Epithelial cell of prostate (primary cell): ENCODE measurements around the gene ATP11A.
"Not testable (repeated sequence)": the region's sequence is repeated elsewhere in the genome, so short reads cannot be mapped to it uniquely, and the experiment has no call there.

ENCODE experiments used
- DNase-seq: peaks from one replicate; pipeline ENCODE4 v3.0.0-alpha.2; 2011; ENCODE audit warnings: low read depth, low spot score
- H3K27ac ChIP-seq: fragments of 450-650 bp; 2 replicates; pipeline ENCODE4 v1.5.1; 2017; ENCODE audit warnings: mild to moderate bottlenecking

The ATP11A gene

DNA sequence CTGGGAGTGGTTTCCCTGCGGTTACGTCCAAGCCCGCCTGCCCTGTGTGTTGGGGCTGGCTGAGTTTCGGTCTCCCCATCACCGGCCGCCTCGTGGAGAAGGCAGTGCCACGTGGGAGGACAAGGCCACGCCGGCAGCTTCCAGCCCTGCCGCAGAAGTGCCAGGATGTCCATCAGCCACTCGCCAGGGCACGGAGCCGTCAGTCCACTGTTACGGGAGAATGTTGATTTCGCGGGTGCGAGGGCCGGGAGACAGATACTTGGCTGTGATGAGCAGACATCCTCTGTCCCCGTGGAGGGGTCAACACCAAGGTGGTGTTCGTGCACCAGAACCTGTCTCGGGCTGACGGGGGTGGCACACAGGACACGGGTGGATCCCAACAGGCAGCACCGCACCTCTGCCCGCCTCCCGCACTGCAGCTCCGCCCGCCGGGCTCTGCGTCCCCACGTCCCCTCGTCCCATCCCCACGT is 192.8 kb downstream of the ATP11A start:
- no peak for DNase-seq

DNA sequence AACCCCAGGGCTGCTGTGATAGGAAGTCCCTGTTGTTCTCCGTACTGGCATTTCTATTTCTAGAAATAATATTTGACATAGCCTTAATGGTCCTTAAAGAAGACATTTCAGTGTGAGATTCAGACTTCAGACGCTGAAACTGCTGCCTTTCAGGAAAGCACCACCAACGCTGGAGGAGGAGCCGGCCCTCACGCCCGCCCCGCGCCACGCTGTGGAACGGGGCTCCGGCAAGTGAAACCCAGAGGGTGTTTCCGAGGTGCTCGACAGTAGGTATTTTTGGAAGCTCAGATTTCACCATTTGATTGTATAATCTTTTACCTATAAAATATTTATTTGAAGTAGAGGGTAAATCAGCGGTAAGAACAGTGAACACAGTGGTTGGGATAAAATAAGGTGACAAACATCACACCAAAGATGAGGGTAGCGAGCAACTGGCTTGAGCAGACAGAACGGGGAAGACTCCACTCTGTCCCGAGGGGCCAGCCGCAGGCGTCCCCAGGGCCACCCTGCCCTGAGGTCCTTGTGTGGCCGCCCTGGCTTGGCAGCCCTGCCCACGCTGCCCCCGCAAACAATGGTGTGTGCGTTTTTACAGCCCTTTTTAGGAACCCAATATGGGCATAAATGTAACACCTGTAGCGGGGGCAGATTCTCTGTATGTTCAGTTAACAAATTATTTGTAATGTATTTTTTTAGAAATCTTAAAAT is 193.6 kb downstream of the ATP11A start:
- DNase-seq: no peak
- no peak overlapping the region for H3K27ac ChIP-seq

More for the DNA sequence above, 192.8 kb downstream of the ATP11A start:
- H3K27ac ChIP-seq: no peak overlapping the region

DNA sequence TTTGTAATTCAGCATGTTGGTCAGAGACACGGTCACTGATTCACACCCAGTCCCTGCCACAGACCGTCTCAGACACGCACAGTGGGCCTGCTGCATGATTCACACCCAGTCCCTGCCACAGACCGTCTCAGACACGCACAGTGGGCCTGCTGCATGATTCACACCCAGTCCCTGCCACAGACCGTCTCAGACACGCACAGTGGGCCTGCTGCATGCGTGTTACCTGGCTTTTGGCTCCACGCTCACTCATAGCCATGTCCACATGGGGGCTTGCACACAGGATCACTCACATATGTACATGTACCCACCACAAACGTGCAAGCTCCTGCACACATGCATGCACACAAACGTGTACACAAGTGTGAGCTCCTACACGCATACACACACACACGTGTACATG is 194.9 kb downstream of the ATP11A start:
- H3K27ac ChIP-seq, DNase-seq: not testable (repeated sequence)

DNA sequence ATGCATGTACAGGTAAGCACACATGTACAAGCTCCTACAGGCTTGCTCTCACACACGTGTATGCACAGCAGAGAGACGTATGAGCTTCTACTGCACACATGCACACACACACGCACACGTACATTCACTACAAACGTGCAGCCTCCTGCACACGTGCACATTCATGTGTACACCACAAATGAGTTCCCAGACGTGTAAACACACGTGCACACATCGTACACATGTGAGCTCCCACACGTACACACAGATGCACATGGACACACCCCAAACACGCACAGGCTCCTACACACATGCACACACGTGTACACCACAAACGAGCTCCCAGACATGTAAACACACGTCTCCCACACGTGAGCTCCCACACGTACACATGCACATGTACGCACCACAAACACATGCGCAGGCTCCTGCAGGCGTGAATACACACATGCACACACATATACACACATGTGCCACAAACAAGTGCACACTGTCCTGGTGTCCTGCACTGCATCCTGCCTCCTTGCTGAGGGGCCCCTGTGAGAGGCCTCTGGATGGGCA is 195.5 kb downstream of the ATP11A start:
- no peak overlapping the region for H3K27ac ChIP-seq
- DNase-seq: no peak

DNA sequence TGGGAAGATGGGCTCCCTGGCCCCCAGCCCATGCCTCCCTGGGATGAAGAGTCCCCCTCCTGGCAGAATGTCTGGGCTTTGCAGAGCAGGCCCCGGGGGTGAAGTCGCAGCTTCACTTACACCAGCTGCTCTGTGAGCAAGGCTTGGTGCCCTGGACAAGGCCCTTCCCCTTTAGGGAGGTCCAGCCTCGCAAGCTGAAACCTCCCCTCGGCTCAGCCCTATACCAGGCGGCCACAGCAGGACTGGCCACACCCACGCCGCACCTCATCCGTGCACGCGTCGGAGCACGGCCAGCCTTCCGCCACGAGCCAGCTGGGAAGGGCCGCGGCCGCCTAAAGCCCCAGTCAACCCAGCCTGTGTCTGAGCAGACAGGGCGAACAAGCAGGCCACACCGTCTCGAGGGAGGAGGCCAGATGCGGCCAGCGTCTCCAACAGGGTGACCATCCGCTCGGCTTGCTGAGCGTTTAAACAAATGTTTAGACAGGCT is 196.0 kb downstream of the ATP11A start:
- H3K27ac ChIP-seq: no peak overlapping the region
- peak; percentile 58 for DNase-seq

DNA sequence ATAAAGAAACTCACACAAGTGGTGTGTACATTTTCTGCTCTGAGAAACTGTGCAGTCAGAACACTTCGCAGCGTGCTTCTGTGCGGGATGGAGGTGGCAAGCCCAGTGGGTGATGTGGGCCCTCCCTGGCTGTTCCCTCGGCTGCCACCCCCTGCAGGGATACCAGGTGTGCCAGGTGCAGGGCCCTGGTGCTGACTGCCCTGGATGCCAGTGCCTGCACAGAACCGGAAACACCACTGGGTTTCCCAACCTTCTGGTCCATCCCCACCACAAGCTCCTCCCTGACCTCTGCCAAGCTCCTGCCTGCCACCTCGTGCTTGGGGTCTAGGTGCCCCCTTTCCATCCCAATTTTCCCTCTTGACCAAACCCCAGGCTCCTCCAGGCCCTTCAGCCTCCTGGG is 197.3 kb downstream of the ATP11A start:
- DNase-seq: no peak

DNA sequence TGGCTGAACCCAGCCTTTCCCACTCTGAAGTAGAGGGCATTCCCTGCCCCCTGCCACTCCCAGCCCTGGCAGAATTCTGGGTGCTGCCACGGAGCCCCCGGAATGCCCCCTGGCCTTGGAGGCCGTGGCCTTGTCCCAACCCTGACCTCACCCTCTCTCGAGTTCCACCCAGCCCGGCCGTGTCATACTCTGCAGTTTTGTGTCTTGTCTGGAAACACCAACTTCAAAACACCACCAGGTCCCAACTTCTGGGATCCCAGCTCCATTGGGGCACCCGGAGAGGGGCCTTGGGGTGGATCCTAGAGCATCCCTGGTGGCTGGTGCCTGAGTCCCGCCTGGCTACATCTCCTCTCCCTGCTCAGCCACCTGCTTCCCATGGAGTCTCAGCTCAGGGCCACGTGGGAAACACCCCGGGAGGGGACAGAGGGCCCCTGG is 197.7 kb downstream of the ATP11A start:
- DNase-seq: no peak
- no peak overlapping the region for H3K27ac ChIP-seq

More for the DNA sequence above, 197.3 kb downstream of the ATP11A start:
- no peak overlapping the region for H3K27ac ChIP-seq

DNA sequence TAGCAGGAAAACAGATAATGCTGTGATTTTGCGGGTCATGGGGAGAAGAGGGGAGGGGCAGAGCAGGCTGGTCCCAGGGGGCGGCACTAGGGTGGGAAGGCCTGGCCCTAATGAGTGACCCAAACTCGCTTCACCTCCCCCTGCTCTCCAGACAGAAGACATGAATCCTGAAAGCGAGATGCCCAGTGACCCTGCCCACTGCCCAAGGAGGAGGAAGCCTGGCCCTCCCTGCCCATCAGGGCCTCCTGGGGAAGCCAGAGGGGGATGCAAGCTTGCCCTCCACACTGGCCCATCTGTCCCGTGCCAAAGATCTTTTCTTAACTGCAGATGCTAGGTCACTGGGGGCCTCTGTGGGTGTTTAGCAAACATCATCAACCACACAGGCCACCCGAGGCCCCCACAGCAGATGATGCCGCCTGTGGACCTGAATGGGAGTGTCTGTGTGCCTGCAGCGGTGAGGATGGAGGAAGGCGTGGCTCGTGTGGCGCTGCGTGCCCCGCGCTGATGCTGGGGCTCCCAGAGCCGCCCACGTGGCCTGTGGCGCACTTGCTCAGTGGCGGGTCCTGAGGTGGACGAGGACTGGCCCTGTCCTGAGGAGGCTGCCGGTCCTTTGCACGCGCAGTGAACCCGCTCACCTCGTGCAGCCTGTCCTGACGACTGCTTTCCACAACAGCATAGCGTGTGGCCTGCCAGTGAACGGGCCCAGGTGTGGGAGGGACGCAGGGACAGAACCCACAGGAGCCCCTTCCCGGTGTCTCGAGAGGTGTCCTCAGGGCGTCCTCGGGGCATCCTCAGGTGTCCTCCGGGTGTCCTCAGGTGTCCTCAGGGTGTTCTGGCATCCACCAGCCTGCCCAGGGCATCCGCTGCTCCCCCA is 198.6 kb downstream of the ATP11A start:
- DNase-seq: no peak
- H3K27ac ChIP-seq: no peak overlapping the region

DNA sequence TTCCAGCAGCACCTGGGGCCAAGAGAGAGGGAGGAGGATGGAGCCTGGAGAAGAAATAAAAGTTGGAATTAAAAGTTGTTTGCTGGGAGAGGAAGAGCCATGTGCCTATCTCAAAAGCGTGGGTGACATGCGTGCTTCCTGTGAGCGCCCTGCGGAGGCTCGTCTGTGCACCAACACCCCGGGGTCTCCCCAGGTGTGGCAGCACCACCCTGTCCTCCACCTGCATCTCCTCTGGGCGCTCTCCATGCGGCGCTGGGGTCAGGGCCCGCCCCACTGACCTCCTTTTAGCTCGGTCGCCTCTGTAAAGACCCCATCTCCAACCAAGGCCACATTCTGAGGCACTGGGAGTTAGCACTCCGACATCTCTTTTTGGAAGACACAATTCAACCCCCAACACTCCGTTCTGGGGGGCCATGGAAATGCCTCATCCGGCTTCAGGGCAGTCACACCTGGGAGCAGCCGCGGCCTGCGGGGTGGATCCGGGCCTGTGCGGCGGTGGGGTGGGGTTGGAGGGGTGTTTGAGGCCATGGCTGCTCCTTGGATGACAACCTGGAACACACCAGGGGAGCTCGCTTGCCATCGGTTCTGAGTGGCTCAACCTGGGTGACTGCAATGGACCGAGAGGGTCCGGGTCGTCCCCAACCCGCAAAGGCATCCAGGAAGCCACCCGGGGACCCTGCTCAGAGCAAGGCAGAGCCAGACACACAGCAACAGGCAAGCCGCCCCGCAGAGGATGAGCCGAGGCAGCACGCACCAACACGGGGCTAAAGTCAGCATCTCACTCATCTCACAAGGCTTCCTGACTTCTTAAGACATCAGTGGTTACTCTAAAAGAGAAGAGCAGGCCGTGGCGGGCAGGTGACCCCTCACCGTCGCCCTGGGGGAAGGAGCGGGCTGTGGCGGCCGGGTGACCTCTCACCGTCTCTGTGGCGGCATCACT is 199.8 kb downstream of the ATP11A start:
- no peak overlapping the region for H3K27ac ChIP-seq
- DNase-seq: no peak

DNA sequence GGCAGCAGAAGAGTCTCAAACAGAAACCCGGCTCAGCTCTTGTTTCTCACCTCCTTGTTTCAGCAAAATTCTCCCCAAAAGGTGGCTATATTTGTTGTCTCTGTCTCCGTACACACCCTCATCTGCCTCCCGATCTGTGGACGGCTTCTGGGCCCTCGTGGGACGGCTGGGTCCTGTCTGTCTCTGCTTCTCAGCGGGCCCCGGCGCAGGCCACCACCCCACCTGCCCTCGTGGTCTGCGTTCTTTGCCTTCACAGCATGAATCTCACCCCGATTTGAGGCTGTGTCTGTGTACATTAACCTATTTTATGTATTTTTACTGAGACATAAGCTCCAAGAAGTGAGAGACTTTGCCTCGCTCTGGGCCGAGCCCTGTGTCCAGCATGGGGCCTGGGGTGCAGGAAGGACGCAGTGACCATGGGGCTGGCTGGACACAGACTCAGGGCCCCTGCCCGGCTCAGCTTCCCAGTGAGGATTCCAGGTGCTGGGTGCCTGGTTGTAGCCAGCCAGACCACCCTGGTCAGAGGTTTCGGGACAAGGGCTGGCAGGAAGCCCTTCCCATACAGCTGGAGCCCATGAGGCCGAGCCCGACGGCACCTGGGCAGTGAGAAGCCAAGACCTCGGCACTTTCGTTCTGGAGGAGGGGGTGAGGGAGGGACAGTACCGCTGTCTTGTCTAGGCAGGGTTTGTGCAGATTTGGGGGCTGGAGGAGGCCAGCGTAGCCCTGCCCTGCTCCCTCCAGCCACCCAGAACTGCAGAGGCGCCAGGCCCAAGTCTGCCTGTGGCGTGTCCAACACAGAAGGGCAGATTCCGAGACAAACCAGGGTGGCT is 200.7 kb downstream of the ATP11A start:
- H3K27ac ChIP-seq: no peak overlapping the region
- no peak for DNase-seq

DNA sequence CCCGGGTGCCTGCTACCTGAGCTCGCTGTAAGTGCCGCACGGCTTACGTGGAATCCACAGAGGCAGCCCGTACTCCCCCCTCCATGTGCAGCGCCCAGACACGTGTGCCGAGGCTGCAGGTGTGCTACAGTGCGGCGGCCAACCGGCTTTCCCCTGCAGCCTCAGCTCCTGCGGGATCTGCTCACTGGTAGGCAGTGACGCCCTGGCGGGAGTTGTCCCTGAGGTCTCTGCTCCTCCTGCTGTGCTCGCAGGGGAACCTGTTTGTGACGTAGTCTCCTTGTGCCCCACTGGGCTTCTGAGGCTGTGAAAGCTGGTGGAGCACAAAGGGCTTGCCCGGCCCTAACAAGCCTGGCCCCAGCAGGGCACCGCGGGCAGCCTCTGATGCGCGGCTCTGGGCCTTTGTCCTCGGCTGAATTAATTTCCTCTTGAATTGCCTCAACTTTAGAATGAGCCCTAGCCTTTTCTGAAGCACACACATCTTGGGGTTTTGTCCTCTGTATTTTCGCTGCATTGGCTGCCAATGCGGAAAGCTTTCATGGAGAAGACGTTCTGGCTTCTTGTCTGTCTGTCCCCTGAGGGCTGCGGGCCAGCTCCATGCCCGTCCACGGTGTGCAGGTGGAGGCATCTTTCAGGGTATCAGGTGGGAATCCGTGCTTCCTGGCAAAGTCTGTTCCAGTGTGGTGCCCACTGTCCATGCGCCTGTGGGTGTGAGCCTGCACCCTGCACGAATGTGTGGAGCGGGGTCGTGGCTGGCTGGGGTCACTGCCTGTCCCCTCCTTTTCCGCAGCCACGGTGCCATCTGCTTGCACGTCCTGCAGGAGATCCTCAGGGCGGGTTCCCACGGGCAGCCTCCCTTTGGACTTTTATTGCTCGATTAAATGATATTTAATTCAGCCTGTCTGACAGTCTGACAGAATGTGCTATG is 201.9 kb downstream of the ATP11A start:
- no peak overlapping the region for H3K27ac ChIP-seq
- DNase-seq: no peak

DNA sequence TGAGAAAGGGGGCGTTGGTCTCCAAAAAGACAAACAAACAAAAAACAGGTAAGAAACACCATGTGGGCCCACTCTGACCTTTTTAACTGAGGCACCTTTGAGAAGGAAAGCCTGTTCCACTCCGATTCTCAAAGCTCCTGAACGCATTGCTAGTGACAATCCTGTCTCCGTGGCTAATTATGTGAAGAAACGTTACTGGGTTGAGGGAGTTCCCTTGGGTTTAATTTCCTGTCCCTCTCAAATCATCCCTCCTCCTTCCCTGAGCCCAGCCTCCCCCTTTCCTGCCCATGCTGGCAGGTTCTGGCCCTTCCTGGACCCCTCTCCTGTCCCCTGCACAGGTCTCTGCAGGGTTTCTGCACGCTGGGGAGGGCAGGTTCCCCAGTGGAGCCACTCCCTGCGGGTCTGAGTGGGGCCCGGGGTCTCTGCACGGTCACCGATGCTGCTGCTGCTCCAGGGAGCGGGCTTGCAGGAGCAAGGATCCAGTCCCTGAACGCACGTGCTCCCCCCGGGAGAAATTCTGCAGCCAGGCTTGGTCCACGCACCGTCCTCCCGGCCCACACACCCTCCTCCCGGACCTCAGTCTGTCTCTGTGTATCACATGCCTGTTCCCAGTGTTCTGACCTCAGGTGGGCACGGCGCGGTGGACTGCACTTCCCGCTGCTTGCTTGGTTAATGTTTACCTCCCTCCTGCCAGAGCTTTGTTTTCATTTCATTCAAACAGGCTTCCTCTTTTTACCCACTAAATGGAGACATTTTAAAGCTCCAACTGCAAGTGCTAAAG is 202.8 kb downstream of the ATP11A start:
- DNase-seq: no peak
- no peak overlapping the region for H3K27ac ChIP-seq

DNA sequence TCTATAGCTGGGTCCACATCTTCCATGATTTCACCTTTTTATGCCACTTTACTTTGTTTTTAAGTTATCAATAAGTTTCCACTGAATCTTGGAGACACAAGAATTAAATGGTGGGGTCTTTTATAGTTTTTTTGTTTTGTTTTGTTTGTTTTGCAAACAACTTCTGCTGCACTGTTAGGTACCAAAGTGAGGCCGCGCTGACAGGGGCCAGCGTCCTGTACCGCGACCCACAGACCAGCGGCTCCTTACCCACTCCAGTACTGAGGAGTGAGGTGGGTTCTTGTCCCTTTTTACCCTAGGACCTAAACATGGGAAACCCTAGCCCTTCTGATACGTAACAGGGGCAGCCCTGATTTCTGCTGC is 203.3 kb downstream of the ATP11A start:
- no peak overlapping the region for H3K27ac ChIP-seq
- DNase-seq: no peak

DNA sequence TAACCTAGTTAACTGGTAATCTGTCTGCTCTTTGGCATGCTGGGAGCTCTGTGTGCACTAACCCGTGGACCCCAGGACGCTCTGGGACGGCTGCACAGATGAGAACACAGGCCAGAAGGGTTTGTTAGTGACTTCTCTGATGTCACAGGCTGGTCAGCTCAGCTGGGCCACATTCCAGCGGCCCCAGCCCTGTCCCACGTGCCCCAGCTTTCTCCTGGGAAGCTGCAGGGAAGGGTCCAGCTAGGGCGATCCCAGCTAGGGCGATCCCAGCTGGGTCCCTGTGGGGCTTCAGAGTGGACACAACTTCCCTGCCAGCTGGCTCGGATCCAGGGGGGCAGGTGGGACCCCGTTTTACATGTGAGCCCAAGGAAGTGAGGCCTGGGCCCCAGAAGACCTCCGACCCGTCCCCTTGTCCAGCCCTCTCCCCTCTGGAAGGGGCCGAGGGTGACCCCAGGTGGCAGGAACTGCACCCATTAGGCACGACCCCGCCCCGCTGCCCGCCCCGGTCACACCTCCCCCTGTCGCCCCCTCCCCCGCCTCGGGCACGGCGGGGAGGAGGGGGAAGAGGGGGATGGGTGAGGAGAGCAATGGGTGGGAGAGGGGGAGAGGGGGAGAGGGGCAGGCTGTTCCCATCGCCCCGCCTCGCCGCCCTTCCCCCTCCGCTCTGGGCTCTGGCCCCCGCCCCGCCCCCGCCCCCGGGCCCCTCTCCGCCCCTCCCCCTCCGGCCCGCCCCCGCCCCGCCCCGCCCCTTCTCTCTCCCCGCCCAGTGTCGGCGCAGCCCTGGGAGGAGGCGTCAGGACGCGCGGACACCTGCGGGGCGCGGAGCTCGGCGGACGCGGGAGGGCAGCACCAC is 204.0 kb downstream of the ATP11A start:
- DNase-seq: no peak
- no peak overlapping the region for H3K27ac ChIP-seq

DNA sequence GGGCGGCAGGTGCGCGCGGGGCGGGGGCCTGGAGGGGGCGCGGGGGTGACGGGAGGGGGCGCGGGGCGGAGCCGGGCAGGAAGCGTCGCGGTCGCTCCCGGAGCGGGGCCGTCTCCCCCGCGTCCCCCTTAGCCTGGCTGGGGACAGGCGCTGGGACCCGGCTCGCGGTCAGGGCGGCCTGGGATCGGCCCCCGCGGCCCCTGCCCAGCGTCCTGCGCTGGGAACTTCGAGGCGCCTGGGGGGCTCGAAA is 204.5 kb downstream of the ATP11A start:
- DNase-seq: no peak

DNA sequence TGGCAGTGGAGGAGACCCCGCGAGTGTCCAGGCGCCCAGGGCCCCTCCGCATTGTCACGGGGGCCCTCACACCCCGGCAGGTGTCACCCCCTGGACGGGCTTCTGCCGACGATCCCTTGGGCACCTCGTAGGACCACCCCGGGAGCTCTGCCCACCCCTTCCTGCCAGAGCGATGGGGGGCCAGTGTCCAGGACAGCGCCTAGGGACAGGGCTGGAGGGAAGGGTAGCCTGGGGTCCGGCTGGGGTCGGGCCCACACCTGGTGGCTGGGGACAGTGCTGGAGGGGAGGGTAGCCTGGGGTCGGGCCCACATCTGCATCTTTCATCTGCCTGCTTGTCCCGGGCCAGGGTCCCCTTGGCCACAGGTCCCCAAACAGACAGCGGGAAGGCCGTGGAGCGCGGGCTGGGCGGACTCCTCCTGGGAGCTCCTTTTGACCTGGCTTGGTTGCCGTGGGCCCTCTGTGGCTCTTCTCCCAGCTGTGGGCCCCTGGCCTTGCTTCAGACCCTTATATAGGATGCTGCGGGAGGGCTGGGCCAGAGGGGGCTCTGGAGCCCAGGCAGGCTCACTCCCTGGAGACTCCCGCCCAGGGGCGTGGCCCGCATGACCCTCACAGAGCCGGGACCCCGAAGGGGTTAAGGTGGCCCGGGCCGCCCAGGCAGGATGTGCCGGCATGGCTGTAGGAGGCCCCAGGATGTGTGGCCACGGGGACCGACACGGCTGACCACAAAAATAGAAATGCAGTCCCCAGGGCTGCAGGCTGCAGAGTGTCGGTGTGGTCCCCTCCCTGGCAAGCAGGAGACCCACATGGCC is 205.0 kb downstream of the ATP11A start:
- DNase-seq: no peak
- H3K27ac ChIP-seq: no peak overlapping the region

More for the DNA sequence above, 204.5 kb downstream of the ATP11A start:
- no peak overlapping the region for H3K27ac ChIP-seq
